ENCODE results near the gene COL9A2.
"Not testable (repeated sequence)": the region's sequence is repeated elsewhere in the genome, so short reads cannot be mapped to it uniquely, and the experiment has no call there.

Gene COL9A2

DNA sequence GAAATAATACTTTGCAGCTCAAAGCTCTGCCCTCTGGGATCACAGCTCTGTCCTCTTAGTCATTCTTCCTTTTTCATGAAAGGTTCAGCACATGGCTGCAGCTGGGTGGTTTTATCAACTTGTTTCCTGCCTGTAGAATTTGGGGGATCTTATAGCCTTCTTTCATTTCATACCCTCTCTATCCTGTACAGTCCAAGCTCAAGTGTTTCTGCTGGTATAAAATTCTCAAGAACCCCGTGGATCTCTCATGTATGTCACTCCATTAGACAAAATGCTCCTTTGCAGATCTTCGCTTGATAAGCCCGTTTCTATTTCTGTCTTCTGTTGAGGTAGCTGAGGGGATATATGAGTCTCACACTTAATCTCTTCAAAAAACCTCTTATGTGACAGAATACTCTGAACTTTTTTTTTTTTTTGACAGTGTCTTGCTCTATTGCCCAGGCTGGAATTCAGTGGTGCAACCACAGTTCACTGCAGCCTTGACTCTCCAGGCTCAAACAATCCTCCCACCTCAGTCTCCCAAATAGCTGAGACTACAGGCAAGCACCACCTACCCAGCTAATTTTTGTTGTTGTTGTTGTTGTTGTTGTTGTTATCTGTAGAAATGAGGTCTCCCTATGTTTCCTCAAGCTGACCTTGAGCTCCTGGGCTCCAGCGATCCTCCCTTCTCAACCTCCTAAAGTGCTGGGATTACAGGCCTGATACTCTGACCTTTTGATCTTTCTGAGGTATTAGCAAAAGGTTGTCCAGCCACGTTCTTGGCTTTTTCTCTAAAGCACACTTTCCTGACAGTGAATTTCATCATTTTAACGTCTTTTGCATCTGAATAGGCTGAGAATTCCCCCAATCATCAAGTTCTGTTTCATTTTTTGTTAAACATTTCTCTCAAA, 24.6 kb upstream of the COL9A2 start:
- DNase-seq: no peak
- Mint-ChIP-seq H3K27ac (peak overlapping the region; percentile 88), H3K4me1 (peaks cover 64% of the 10 kb centered on the region)

GRCh38 chr1:40339420-40340323, 22.6 kb upstream of the COL9A2 start:
- no peak overlapping the region for H3K4me3 Mint-ChIP-seq
- CTCF ChIA-PET: interaction anchor here (0.8 to 10.4 kb wide), 41 partner anchors 8 to 420 kb away, joined by 3 to 215 read pairs (median 6); partner anchors contain the start of genes COL9A2, SMAP2, TMCO2 and ZFP69B
- peaks cover 4% of the 10 kb centered on the region for H3K27me3 Mint-ChIP-seq
- H3K36me3 Mint-ChIP-seq: no peaks in the 10 kb centered on the region
- peak overlapping the region; percentile 12 for H3K27ac Mint-ChIP-seq
- DNase-seq: no peak
- H3K4me1 Mint-ChIP-seq: peaks cover 56% of the 10 kb centered on the region
- no peaks in the 10 kb centered on the region for H3K9me3 Mint-ChIP-seq

More for the DNA sequence above, 24.6 kb upstream of the COL9A2 start:
- H3K36me3 Mint-ChIP-seq: no peaks in the 10 kb centered on the region
- CTCF ChIA-PET: interaction anchor here (0.7 to 10.4 kb wide), 14 partner anchors 10 to 537 kb away, joined by 3 to 215 read pairs (median 4); partner anchors contain the start of gene SMAP2
- peaks cover 4% of the 10 kb centered on the region for H3K27me3 Mint-ChIP-seq
- H3K9me3 Mint-ChIP-seq: no peaks in the 10 kb centered on the region
- H3K4me3 Mint-ChIP-seq: peak overlapping the region; percentile 30

GRCh38 chr1:40338745-40339419, 21.8 kb upstream of the COL9A2 start:
- CTCF ChIA-PET: interaction anchor here (0.6 to 10.4 kb wide), 47 partner anchors 8 to 306 kb away, joined by 3 to 215 read pairs (median 5); partner anchors contain the start of genes COL9A2, SMAP2, TMCO2 and ZFP69B
- Mint-ChIP-seq H3K27me3 (peaks cover 4% of the 10 kb centered on the region), H3K27ac (no peak overlapping the region), H3K4me3 (no peak overlapping the region), H3K9me3 (no peaks in the 10 kb centered on the region), H3K36me3 (no peaks in the 10 kb centered on the region), H3K4me1 (peaks cover 48% of the 10 kb centered on the region)
- DNase-seq: peak; percentile 94

- H3K4me3 Mint-ChIP-seq: no peak overlapping the region
- peaks cover 37% of the 10 kb centered on the region for H3K4me1 Mint-ChIP-seq
- CTCF ChIA-PET: interaction anchor here (1.1 to 10.4 kb wide), 11 partner anchors 15 to 255 kb away, joined by 3 to 215 read pairs (median 21); partner anchors contain the start of gene COL9A2
- no peak for DNase-seq
- peaks cover 1% of the 10 kb centered on the region for H3K9me3 Mint-ChIP-seq
- no peaks in the 10 kb centered on the region for H3K36me3 Mint-ChIP-seq
- peaks cover 7% of the 10 kb centered on the region for H3K27me3 Mint-ChIP-seq
- no peak overlapping the region for H3K27ac Mint-ChIP-seq
Observed at GRCh38 chr1:40337443-40337842, 20.4 kb upstream of the COL9A2 start.

GRCh38 chr1:40332695-40333094, 15.6 kb upstream of the COL9A2 start:
- H3K36me3 Mint-ChIP-seq: no peaks in the 10 kb centered on the region
- H3K4me1 Mint-ChIP-seq: no peaks in the 10 kb centered on the region
- H3K27me3 Mint-ChIP-seq: peaks cover 13% of the 10 kb centered on the region
- DNase-seq: no peak
- H3K27ac Mint-ChIP-seq: no peak overlapping the region
- no peak overlapping the region for H3K4me3 Mint-ChIP-seq
- CTCF ChIA-PET: interaction anchor here (0.9 to 10.4 kb wide), 4 partner anchors 16 to 189 kb away, joined by 3 to 134 read pairs (median 3); partner anchors contain the start of gene COL9A2
- H3K9me3 Mint-ChIP-seq: peaks cover 3% of the 10 kb centered on the region

- H3K27me3 Mint-ChIP-seq: peaks cover 13% of the 10 kb centered on the region
- not testable (repeated sequence) for H3K4me3 Mint-ChIP-seq, H3K36me3 Mint-ChIP-seq, H3K9me3 Mint-ChIP-seq, DNase-seq, H3K4me1 Mint-ChIP-seq, H3K27ac Mint-ChIP-seq
- CTCF ChIA-PET: interaction anchor here (0.7 kb wide), 2 partner anchors 8 to 265 kb away, joined by 3 read pairs; no protein-coding TSS in a partner anchor
Observed at GRCh38 chr1:40331403-40331802, 14.3 kb upstream of the COL9A2 start.

DNA sequence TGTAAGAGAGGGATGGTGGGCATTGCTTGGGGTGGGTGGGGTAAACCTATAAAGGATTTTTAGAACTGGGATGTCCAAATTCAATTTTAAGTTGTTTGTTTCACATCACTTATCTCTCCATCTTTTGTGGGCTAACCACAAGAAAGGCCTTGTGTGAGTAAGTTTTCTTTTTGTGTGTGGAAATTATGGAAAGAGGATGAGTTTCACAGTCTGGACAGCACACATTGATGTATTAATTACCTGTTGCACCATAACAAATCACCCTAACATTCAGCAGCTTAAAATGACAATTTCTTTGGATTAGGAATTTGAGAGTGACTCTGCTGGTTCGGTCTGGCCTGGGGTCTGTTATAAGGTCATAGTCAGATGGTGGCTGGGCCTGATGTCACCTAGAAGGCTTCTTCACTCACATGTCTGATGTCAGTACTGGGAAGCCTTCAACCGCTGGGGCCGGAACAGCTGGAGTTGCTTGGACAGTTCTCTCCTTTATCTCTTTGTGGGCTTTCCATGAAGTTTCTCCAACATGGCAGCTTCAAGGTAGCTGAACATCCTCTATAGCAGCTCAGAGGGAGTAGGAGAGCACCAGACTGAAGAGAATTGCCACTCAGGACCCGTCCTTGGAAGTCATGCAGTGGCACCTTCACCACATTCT, 2.0 kb upstream of the COL9A2 start:
- Mint-ChIP-seq H3K27me3 (peaks cover 70% of the 10 kb centered on the region), H3K4me3 (no peak overlapping the region), H3K36me3 (peaks cover 2% of the 10 kb centered on the region), H3K4me1 (peaks cover 41% of the 10 kb centered on the region), H3K9me3 (no peaks in the 10 kb centered on the region), H3K27ac (no peak overlapping the region)
- no peak for DNase-seq
- CTCF ChIA-PET: interaction anchor here (1.2 to 6.2 kb wide), 4 partner anchors 18 to 175 kb away, joined by 3 to 73 read pairs (median 40); no protein-coding TSS in a partner anchor

DNA sequence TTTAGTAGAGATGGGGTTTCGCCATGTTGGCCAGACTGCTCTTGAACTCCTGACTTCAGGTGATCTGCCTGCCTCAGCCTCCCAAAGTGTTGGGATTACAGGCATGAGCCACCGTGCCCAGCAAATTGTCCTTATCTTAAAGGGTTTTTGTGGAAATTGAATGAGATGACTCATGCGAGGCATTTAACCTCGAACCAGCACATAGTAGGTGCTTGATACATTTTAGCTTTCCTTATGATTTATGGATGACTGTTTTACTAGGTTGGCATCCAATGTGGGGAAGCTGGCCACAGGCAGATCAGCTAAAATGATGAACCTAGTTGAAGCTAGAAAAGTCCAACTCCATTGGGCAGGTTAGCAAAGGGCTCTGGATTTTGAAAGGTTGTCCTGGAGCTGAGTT, 1.4 kb upstream of the COL9A2 start:
- Mint-ChIP-seq H3K4me1 (peaks cover 43% of the 10 kb centered on the region), H3K36me3 (peaks cover 2% of the 10 kb centered on the region), H3K27ac (no peak overlapping the region), H3K27me3 (peaks cover 70% of the 10 kb centered on the region), H3K9me3 (no peaks in the 10 kb centered on the region), H3K4me3 (no peak overlapping the region)
- DNase-seq: no peak
- CTCF ChIA-PET: interaction anchor here (1.2 to 6.2 kb wide), 4 partner anchors 19 to 175 kb away, joined by 3 to 73 read pairs (median 40); no protein-coding TSS in a partner anchor

- no peak for DNase-seq
- H3K27ac Mint-ChIP-seq: no peak overlapping the region
- CTCF ChIA-PET: interaction anchor here (1.4 to 6.2 kb wide), 7 partner anchors 12 to 174 kb away, joined by 3 to 73 read pairs (median 9); partner anchors contain the start of gene SMAP2
- peaks cover 51% of the 10 kb centered on the region for H3K4me1 Mint-ChIP-seq
- H3K36me3 Mint-ChIP-seq: peaks cover 2% of the 10 kb centered on the region
- no peaks in the 10 kb centered on the region for H3K9me3 Mint-ChIP-seq
- peaks cover 71% of the 10 kb centered on the region for H3K27me3 Mint-ChIP-seq
- H3K4me3 Mint-ChIP-seq: peak overlapping the region; percentile 58
Observed at GRCh38 chr1:40317394-40318074, 448 bp upstream of the COL9A2 start.

DNA sequence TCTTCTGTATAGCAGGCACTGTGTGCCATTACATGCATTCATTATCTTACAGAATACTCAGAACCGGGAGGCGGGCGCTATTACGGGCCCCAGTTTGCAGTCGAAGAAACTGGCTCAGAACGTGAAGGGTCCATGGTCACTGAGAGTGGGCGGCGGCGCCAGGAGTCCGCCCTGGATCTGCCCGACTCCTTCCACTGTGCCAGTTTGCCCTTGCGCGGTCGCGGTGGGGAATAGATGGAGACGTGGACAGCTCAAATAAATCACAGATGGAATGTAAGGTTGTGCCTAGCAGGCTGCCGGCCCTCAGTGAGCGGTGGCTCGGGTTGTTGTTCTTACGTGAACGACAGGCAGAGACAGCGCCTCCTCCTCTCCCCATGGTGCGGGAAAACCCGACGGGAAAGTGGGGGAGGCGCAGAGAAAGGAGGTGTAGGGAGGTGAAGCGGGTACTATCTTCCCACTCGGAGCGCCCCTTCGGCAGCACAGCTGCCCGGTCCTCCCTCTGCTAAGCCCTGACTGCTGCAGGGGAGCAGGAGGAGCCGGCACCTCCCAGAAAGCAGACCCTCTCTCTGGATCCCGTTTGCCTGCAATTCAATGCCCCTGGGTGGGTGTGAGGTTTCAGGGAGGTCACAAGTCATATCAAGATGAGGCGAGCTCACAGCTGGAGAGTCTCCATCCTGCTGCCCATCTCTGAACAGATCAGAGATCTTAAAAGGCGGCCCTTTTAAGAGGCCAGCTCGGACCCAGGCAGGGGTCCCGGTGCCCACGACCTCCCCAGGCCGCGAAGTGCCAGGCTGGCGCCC, 1.1 kb downstream of the COL9A2 start:
- Mint-ChIP-seq H3K27ac (no peak overlapping the region), H3K36me3 (peaks cover 2% of the 10 kb centered on the region), H3K27me3 (peaks cover 72% of the 10 kb centered on the region), H3K4me1 (peaks cover 54% of the 10 kb centered on the region), H3K4me3 (peak overlapping the region; percentile 61), H3K9me3 (no peaks in the 10 kb centered on the region)
- DNase-seq: no peak
- CTCF ChIA-PET: interaction anchor here (0.6 to 6.2 kb wide), 18 partner anchors 10 to 270 kb away, joined by 3 to 73 read pairs (median 5); partner anchors contain the start of genes RLF and SMAP2

GRCh38 chr1:40315239-40315794, 1.8 kb downstream of the COL9A2 start:
- peak overlapping the region; percentile 28 for H3K27ac Mint-ChIP-seq
- CTCF ChIA-PET: interaction anchor here (0.6 to 6.2 kb wide), 25 partner anchors 10 to 270 kb away, joined by 3 to 73 read pairs (median 5); partner anchors contain the start of genes RLF and SMAP2
- peaks cover 54% of the 10 kb centered on the region for H3K4me1 Mint-ChIP-seq

More at GRCh38 chr1:40315239-40315794, 1.8 kb downstream of the COL9A2 start:
- H3K9me3 Mint-ChIP-seq: no peaks in the 10 kb centered on the region
- H3K27me3 Mint-ChIP-seq: peaks cover 72% of the 10 kb centered on the region
- peak; percentile 86 for DNase-seq
- peak overlapping the region; percentile 61 for H3K4me3 Mint-ChIP-seq
- H3K36me3 Mint-ChIP-seq: peaks cover 2% of the 10 kb centered on the region
